ENCODE results near the gene ENDOG. TPM values are rescaled to one million over a fixed set of nuclear protein-coding genes. Genes with fewer than 3 reads are reported as not detected.

ENDOG gene
- total and polyA plus RNA-seq, 12 donors = 40.9 to 98.8 (median 52.2) TPM

DNA sequence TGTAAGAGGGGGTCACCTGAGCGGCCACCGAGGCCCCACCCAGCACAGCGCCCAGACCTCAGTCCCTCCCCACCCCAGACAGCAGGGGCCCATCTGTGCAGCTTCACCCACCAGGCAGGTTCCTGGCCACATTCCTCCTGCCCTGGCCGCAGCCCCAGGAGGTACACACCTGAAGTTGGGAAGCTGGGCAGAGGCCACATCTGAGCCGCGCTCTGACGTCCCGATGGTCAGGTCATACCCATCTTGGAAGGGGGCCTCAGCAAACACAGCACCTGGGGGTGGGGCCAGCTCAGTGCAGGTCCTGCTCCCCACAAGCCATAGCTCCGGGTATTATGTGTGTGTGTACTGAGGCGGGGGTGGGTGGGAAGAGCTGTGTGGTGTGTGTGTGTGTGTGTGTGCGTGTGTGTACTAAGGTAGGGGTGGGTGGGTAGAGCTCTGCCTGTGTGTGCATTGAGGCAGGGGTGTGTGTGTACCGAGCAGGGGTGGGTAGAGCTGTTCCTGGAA is 5.7 kb downstream of the ENDOG start:
- WGBS, 2 donors = 90 to 93% methylated on average over 12 of the region's 12 CpGs
- peaks cover 9 to 34% (median 23%) of the 10 kb centered on the region in 9 donors for H3K4me1 ChIP-seq
- peaks cover 0 to 77% (median 20%) of the 10 kb centered on the region in 9 donors for H3K36me3 ChIP-seq
- intact Hi-C loops (cut with DNase I) = no loop called here
- no peaks in the 10 kb centered on the region for H3K27me3 ChIP-seq
- no peak for ATAC-seq
- H3K27ac ChIP-seq = no peak overlapping the region
- H3K4me3 ChIP-seq = no peak overlapping the region
- DNase-seq = no peak
- no peaks in the 10 kb centered on the region for H3K9me3 ChIP-seq
- TF ChIP-seq, protein P1, sequence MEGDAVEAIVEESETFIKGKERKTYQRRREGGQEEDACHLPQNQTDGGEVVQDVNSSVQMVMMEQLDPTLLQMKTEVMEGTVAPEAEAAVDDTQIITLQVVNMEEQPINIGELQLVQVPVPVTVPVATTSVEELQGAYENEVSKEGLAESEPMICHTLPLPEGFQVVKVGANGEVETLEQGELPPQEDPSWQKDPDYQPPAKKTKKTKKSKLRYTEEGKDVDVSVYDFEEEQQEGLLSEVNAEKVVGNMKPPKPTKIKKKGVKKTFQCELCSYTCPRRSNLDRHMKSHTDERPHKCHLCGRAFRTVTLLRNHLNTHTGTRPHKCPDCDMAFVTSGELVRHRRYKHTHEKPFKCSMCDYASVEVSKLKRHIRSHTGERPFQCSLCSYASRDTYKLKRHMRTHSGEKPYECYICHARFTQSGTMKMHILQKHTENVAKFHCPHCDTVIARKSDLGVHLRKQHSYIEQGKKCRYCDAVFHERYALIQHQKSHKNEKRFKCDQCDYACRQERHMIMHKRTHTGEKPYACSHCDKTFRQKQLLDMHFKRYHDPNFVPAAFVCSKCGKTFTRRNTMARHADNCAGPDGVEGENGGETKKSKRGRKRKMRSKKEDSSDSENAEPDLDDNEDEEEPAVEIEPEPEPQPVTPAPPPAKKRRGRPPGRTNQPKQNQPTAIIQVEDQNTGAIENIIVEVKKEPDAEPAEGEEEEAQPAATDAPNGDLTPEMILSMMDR (IDR thresholded peaks at IDR 0.05) = no peak

DNA sequence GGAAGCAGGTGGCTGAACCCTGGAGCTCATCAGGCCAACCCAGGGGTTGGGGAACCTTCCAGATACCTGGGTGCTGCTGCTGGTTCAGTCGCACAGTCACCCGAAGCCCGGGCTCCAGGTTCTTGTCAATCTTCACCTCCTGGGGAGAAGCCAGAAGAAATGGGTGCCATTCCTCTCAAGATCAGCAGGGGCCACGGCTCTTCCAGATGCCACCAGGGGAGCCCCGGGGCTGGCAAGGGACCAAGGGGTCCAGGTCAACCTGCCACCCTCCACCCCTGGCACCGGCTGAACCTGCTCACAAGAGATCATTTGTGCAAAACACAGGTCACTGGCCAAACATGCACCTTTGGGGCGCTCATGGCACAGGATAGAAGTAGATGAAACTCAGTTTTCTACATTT is 6.6 kb downstream of the ENDOG start:
- peaks cover 9 to 29% (median 19%) of the 10 kb centered on the region in 9 donors for H3K4me1 ChIP-seq
- H3K27ac ChIP-seq = no peak overlapping the region
- 84 to 87% methylated on average over 7 of the region's 7 CpGs for WGBS, 2 donors
- TF ChIP-seq, protein P1 (IDR thresholded peaks at IDR 0.05) = no peak
- H3K27me3 ChIP-seq = no peaks in the 10 kb centered on the region
- H3K36me3 ChIP-seq = peaks cover 0 to 77% (median 20%) of the 10 kb centered on the region in 9 donors
- no peak for DNase-seq
- H3K4me3 ChIP-seq = no peak overlapping the region
- intact Hi-C loops (cut with DNase I) = no loop called here
- H3K9me3 ChIP-seq = no peaks in the 10 kb centered on the region
- ATAC-seq = no peak

DNA sequence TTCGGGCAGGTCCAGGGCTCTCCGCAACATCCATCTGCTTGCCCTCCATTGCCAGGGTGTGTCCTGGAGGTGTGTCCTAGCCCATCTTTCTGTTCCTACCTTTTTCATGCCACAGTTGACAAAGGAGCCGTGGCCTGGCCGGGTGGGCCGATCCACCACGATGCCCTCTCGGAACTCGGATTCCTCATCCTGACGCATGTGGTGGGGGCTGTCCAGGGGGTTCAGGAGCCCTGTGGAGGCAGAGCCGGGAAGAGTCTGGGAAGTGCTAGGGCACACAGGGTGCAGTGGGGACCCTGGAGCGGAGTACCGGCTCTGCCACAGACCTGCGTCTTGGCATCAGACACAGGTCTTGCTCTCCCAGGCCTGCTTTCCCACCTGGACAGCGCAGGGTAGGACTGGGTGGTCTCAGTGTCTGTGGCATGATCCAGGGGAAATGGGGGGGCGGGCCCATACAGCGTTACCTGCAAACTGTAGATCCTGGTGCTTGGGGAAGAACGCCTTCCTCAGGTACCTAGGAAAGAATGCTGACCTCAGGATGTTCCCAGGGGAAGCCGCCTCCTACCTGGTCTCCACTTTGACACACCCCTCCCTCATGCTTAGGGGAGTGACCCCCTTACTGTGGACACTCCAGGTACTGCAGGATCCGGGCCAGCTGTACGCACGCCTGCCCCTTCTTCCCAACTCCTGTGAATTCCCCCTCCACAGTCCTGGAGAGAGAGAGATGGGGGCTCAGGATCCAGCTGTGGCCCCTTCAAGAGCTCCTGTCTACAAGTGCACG is 7.8 kb downstream of the ENDOG start:
- DNase-seq (no peak), ATAC-seq (no peak)
- peaks cover 0 to 75% (median 20%) of the 10 kb centered on the region in 9 donors for H3K36me3 ChIP-seq

DNA sequence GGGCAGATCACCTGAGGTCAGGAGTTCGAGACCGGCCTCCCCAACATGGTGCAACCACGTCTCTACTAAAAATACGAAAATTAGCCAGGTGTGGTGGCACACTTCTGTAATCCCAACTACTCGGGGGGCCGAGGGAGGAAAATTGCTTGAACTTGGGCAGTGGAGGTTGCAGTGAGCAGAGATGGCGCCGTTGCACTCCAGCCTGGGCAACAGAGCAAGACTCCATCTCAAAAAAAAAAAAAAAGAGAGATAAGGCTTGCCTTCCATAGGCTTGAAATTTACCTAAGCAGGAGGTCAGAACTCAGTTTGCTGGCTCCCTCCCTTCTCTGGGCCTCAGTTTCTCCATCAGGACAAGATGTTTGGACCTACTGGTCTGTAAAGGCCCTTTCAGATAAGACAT is 10.0 kb downstream of the ENDOG start:
- H3K27me3 ChIP-seq = no peaks in the 10 kb centered on the region
- no peak for DNase-seq
- intact Hi-C loops (cut with DNase I) = no loop called here
- H3K4me1 ChIP-seq = peaks cover 5 to 25% (median 15%) of the 10 kb centered on the region in 9 donors
- 92 to 93% methylated on average over 8 of the region's 8 CpGs for WGBS, 2 donors
- peaks cover 0 to 58% (median 20%) of the 10 kb centered on the region in 9 donors for H3K36me3 ChIP-seq
- TF ChIP-seq, protein P1 (IDR thresholded peaks at IDR 0.05) = no peak
- peak overlapping the region in 2 of 10 donors; percentile 93 to 99 for H3K4me3 ChIP-seq
- H3K27ac ChIP-seq = no peak overlapping the region
- H3K9me3 ChIP-seq = no peaks in the 10 kb centered on the region
- ATAC-seq = no peak

More for the DNA sequence above, 7.8 kb downstream of the ENDOG start:
- Histone ChIP-seq H3K27ac (no peak overlapping the region), H3K27me3 (no peaks in the 10 kb centered on the region), H3K4me3 (no peak overlapping the region), H3K4me1 (peaks cover 5 to 25% (median 15%) of the 10 kb centered on the region in 9 donors), H3K9me3 (no peaks in the 10 kb centered on the region)
- 94 to 96% methylated on average over 22 of the region's 22 CpGs for WGBS, 2 donors
- TF ChIP-seq, protein P1 (IDR thresholded peaks at IDR 0.05) = no peak
- intact Hi-C loops (cut with DNase I) = no loop called here

Data from heart right ventricle (tissue), 16 donors.